GM18951 (cell line): ENCODE measurements around the gene THSD8.
"Not testable (repeated sequence)": the region's sequence is repeated elsewhere in the genome, so short reads cannot be mapped to it uniquely, and the experiment has no call there.

ENCODE experiments used
- POLR2A ChIP-seq: IDR thresholded peaks from 4 replicates; pipeline ENCODE4 v1.6.1; 2011; ENCODE audit warnings: mild to moderate bottlenecking; ENCODE audit not compliant: insufficient read length, insufficient read depth; ENCODE audit errors: extremely low read depth
- in situ Hi-C: fragments of 300-500 bp; cut with MboI; formaldehyde crosslinking; loops from one replicate; pipeline ENCODE4 v1.12.0; 2022; ENCODE audit warnings: low sequenced_read_pairs, mixed read lengths, inconsistent platforms; ENCODE audit not compliant: unreplicated experiment

Gene THSD8

GRCh38 chr19:12802267-12803106 lies 618 bp downstream of the THSD8 start:
- in situ Hi-C loops, result no loop called here

GRCh38 chr19:12804051-12804450 lies 2.2 kb downstream of the THSD8 start:
- no peak for TF ChIP-seq POLR2A

More at GRCh38 chr19:12802267-12803106, 618 bp downstream of the THSD8 start:
- TF ChIP-seq POLR2A, result no peak

DNA sequence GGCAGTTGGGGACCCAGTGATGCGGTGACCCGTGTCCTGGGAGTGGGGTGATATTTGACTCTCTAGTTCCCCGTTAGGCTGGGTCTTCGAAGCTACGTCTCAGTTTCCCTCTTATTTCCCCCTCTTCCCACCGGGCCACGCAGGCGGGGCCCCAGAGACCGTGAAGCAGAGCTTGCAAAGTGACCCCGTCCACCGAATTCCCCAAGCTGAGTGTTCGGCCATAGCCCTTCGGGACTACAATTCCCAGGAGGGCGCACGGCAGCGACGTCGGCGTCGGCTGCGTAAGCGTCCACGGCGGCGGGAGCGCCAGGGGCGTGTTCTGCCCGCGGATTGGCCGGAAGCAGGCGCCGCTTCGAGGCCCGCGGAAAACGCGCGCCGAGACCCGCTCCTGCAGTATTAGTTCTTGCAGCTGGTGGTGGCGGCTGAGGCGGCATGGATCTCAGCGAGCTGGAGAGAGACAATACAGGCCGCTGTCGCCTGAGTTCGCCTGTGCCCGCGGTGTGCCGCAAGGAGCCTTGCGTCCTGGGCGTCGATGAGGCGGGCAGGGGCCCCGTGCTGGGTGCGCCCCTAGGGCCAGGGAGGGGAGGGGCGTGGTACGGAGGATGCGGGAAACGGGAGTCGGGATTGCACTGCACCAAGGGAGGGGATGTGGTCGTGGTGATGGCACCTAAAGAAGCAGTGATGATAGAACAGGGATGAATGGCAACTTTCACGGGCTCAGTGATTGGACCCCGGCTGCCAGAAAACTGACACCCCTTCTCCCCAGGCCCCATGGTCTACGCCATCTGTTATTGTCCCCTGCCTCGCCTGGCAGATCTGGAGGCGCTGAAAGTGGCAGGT lies 4.6 kb downstream of the THSD8 start, which contains the start of gene RNASEH2A:
TSS of gene RNASEH2A (plus strand) at position 343 of the 840 bp plus-strand sequence. CDS start at position 433, 90 bp downstream.
- peak; percentile 88 for TF ChIP-seq POLR2A
- in situ Hi-C loops, result no loop called here

More at GRCh38 chr19:12804051-12804450, 2.2 kb downstream of the THSD8 start:
- in situ Hi-C loops, result no loop called here

GRCh38 chr19:12815088-12815487 lies 13.2 kb downstream of the THSD8 start:
- in situ Hi-C loops, result no loop called here

DNA sequence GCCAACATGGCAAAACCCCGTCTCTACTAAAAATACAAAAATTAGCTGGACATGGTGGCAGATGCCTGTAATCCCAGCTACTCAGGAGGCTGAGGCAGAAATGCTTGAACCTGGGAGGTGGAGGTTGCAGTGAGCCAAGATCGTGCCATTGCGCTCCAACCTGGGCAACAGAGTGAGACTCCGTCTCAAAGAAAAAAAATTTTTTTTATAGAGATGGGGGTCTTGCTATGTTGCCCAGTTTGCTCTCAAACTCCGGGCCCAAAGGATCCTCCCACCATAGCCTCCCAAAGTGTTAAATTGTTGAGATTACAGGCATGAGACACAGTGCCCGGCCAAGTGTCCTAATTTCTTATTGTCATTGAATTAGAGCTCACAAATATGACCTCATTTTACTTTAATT lies 15.3 kb downstream of the THSD8 start:
- in situ Hi-C loops, result not testable (repeated sequence)

More at GRCh38 chr19:12815088-12815487, 13.2 kb downstream of the THSD8 start:
- no peak for TF ChIP-seq POLR2A

GRCh38 chr19:12817810-12818209 lies 15.9 kb downstream of the THSD8 start:
- in situ Hi-C loops, result not testable (repeated sequence)

DNA sequence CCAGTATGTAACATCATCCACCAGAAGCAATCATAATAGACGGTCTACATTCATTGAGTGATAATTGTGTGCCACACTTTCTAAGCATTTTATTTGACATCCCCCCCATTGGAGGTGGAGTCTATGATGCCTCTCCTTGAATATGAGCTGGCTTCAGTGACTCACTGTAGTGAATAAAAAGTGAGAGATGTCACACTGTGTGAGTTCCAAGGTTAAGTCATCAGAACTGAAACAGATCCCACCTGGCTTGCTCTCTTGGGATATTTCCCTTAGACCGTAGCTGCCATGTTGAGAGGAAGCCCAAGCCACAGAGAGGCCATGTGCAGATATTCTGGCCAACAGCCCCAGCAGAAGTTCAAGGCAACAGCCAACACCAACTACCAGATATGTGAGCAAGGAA lies 19.9 kb downstream of the THSD8 start:
- no peak for TF ChIP-seq POLR2A
- in situ Hi-C loops, result no loop called here

GRCh38 chr19:12825254-12826131 lies 23.6 kb downstream of the THSD8 start:
- TF ChIP-seq POLR2A, result no peak
- in situ Hi-C loops, result no loop called here

- no peak for TF ChIP-seq POLR2A
- in situ Hi-C loops, result no loop called here
Measured at GRCh38 chr19:12828494-12828893, 26.6 kb downstream of the THSD8 start.

DNA sequence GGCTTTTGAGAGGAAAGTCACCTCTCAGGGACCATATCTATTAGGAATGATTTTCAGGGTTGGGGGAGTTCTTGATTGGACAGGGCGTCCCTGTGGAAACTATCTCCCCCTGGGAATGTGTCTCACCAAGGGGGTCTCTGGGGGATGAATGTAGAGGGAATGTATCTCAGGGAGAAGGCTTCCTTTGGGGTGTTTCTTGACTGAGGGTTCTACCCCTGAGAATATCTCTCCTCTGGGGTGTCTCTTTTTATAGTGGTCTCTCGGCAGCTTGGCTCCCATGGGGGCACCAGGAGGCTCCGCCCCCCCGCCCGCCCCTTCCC lies 31.5 kb downstream of the THSD8 start:
- in situ Hi-C loops, result no loop called here
- TF ChIP-seq POLR2A, result no peak

GRCh38 chr19:12833738-12834565 lies 32.1 kb downstream of the THSD8 start:
- in situ Hi-C loops, result no loop called here
- TF ChIP-seq POLR2A, result no peak

DNA sequence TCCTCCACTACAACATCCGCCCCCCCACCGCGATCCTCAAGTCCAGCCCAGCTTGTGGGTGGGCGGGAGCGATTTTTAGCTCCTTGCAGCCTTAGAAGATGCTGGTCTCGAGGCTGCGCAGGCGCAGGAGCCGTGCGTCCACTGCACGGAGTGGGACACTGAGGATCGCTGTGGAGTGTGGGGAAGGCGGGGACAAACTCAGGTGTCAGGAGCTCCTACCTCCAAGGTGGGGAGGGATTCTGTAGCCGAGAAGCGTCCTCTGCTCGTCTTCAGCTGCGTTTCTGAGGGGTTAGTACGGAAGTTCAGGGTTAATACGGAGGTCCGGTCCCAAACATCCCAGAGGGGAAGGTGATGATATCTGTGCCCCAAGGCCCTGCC lies 32.7 kb downstream of the THSD8 start, which contains the start of gene RTBDN:
TSS of gene RTBDN (minus strand) at position 14 of the 378 bp plus-strand sequence. CDS start 4,600 bp downstream, outside the sequence.
- in situ Hi-C loops, result no loop called here
- no peak for TF ChIP-seq POLR2A
